ENCODE measurements around the gene TMEM39B.

DNA sequence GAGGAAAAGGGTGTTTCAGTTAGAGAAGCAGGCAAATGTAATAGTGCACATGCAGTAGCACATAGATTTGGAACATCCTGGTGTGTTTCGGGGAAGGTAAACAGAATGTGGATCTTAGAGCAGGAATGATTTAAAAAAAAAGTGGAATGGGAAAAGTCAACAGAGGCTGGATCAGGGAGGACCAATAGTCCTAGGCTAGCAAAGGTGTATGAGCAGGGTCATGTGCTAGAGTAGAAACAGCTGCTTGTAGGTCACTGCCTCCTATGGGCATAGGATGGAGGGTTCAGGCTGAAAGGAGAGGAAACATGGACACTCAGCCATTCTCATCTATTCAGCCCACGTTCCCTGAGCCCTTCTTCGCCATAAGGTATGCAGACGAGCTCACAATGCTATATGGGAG is 31.4 kb downstream of the TMEM39B start:
- TF ChIP-seq YY1 (IDR thresholded peaks at IDR 0.05; ENCODE audit: insufficient read depth, insufficient read length) (no peak), ZNF274 (IDR thresholded peaks at IDR 0.05; ENCODE audit: low read depth, low read length) (no peak), SUZ12 (IDR thresholded peaks at IDR 0.05; ENCODE audit: extremely low read depth, insufficient read depth, insufficient read length) (no peak)

All from NT2/D1 (cell line).